Gastrocnemius medialis (tissue), 4 donors: ENCODE results near the gene FPR3. TPM values are rescaled to one million over a fixed set of nuclear protein-coding genes. Genes with fewer than 3 reads are reported as not detected.

Experiments used
- ATAC-seq, 2 donors: fragments of 150-250 bp; one replicate each; pipeline ENCODE4 v1.9.1; 2016
- DNase-seq, 2 donors: peaks; one replicate each; pipeline ENCODE4 v3.0.0-alpha.2; 2019
- H3K27ac ChIP-seq, 4 donors: fragments of 200-600 bp; sonication (generic); 1 replicate in 1 of 4; 2 replicates in 3 of 4; pipeline ENCODE4 v1.5.1; 2016 to 2018; ENCODE audit warnings: mild to moderate bottlenecking in 2 of 4, moderate library complexity in 1 of 4
- H3K27me3 ChIP-seq, 3 donors: fragments of 200-600 bp; sonication (generic) in 2 of 3; 1 replicate in 1 of 3; 2 replicates in 2 of 3; pipeline versions ENCODE4 v1.5.1 to v1.6.0; 2016 to 2019; ENCODE audit warnings: mild to moderate bottlenecking in 1 of 3, moderate library complexity in 1 of 3
- H3K36me3 ChIP-seq, 2 donors: fragments of 200-600 bp; sonication (generic) in 1 of 2; one replicate each; pipeline ENCODE4 v1.5.1; 2017 to 2018
- H3K4me1 ChIP-seq, 2 donors: fragments of 200-600 bp; sonication (generic) in 1 of 2; one replicate each; pipeline ENCODE4 v1.5.1; 2016 to 2017; ENCODE audit warnings: mild to moderate bottlenecking in 2 of 2
- H3K4me3 ChIP-seq, 4 donors: fragments of 200-600 bp; sonication (generic) in 3 of 4; 1 replicate in 1 of 4; 2 replicates in 3 of 4; pipeline ENCODE4 v1.5.1; 2016 to 2019; ENCODE audit warnings: mild to moderate bottlenecking in 2 of 4
- H3K9me3 ChIP-seq, 3 donors: fragments of 200-600 bp; sonication (generic) in 2 of 3; 1 replicate in 1 of 3; 2 replicates in 2 of 3; pipeline ENCODE4 v1.5.1; 2016 to 2019
- POLR2A ChIP-seq, 2 donors: fragments of 450-650 bp; IDR thresholded peaks; one replicate each; pipeline ENCODE4 v1.6.1; 2017; ENCODE audit warnings: antibody characterized with exemption in 2 of 2, mild to moderate bottlenecking in 2 of 2, moderate library complexity in 2 of 2
- in situ Hi-C, 4 donors: fragments of 200-750 bp; cut with MboI; loops; one replicate each; pipeline versions ENCODE4 v1.15.0 to v1.8.0; 2017; ENCODE audit warnings: low sequenced_read_pairs in 4 of 4
- intact Hi-C: fragments of 100-400 bp; cut with DNase I; formaldehyde crosslinking; loops from one replicate; pipeline ENCODE4 v1.15.1; 2023; ENCODE audit warnings: low total_unique reads
- total RNA-seq, 4 donors: library from RNA; depleted of rRNA; stranded (reverse); fragments of >200 nt; gene quantifications; one replicate each; pipeline versions ENCODE4 v1.1.0 to v1.2.3, GENCODE V29; 2016
- TF ChIP-seq, protein P1 (sequence below), 5 experiments: fragments of 450-650 bp in 3 of 5; fragments of 200-600 bp in 2 of 5; sonication (generic) in 2 of 5; IDR thresholded peaks in 4 of 5; conservative IDR thresholded peaks in 1 of 5; 1 replicate in 4 of 5; 2 replicates in 1 of 5; pipeline ENCODE4 v1.5.1; 2016 to 2019; ENCODE audit warnings: antibody characterized with exemption in 5 of 5, mild to moderate bottlenecking in 3 of 5, moderate library complexity in 3 of 5

Gene FPR3
- total RNA-seq, 4 donors from 2014 or later: 0.66 to 2.2 (median 1.4) TPM

DNA sequence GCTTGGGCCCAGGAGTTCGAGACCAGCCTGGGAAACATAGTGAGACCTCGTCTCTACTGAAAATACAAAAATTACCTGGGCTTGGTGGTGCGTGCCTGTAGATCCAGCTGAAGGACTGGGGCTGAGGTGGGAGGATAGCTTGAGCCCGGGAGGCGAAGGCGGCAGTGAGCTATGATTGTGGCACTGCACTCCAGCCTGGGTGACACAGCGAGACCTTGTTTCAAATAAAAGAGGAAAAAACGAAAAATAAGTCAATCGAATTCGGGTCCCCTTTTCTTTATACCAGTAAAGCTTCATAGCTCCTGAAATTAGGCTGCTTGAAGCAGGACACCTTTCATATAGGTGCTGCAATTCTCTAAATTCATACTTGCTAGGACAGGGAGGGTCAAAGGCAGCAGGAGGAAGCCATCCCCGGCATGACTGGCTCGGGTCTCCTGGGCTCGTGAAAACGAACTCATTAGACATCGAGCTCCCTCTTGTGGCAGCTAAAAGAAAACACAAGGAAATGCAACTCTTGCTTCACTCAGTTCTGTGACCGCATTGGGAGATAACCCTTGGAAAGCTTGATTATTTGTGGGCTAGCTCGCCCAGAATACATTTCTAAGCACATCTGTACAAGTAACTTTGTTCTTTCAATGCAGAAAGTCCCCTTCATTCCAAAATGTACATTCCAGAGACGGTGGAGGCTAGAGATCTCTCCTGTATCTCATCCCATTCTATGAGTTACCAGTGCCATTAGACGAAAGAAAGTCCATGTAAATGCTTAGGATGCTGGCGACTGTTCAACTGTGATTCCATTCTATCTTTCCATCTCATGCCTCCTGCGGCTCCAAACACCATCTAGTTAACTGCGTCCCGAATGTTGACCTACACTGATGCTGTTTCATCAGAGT is 17.1 kb upstream of the FPR3 start:
- no peaks in the 10 kb centered on the region for H3K27me3 ChIP-seq
- DNase-seq (peak; percentile 29 to 48), ATAC-seq (no peak)
- intact Hi-C loops: loop anchor here (2.0 to 10.0 kb wide), 2 partner anchors 113 to 305 kb away; no protein-coding TSS in a partner anchor
- H3K27ac ChIP-seq: no peak overlapping the region
- no peaks in the 10 kb centered on the region for H3K9me3 ChIP-seq
- H3K4me3 ChIP-seq: no peak overlapping the region
- in situ Hi-C loops: no loop called here
- H3K4me1 ChIP-seq: no peaks in the 10 kb centered on the region
- H3K36me3 ChIP-seq: no peaks in the 10 kb centered on the region
- no peak for TF ChIP-seq POLR2A (IDR thresholded peaks at IDR 0.05)
- TF ChIP-seq, protein P1, sequence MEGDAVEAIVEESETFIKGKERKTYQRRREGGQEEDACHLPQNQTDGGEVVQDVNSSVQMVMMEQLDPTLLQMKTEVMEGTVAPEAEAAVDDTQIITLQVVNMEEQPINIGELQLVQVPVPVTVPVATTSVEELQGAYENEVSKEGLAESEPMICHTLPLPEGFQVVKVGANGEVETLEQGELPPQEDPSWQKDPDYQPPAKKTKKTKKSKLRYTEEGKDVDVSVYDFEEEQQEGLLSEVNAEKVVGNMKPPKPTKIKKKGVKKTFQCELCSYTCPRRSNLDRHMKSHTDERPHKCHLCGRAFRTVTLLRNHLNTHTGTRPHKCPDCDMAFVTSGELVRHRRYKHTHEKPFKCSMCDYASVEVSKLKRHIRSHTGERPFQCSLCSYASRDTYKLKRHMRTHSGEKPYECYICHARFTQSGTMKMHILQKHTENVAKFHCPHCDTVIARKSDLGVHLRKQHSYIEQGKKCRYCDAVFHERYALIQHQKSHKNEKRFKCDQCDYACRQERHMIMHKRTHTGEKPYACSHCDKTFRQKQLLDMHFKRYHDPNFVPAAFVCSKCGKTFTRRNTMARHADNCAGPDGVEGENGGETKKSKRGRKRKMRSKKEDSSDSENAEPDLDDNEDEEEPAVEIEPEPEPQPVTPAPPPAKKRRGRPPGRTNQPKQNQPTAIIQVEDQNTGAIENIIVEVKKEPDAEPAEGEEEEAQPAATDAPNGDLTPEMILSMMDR (IDR thresholded peaks at IDR 0.05 in 4 of 5, conservative IDR thresholded peaks at IDR 0.05 in 1 of 5): peak in 4 of 5 experiments; percentile 31 to 58 (median 48)

DNA sequence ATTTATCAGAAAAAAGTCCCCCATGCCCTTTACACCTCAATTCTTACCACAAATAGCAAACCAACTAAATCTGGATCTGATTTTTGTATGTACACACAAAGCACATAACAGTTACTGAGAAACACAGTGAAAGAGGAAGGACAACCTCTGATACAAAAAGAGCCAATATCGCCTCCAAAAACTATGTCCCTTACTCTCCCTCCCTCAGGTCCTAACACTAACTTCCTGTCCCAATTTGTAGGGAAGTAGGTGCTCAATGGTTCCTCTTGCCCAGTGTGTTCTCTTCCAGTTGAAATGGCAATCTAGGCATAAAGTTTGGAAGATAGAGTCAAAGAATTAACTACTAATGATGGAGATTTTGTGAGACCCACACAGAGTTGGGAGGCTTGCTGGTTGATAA is 15.8 kb upstream of the FPR3 start:
- no peak overlapping the region for H3K4me3 ChIP-seq
- DNase-seq (no peak), ATAC-seq (no peak)
- no peaks in the 10 kb centered on the region for H3K9me3 ChIP-seq
- intact Hi-C loops (loop anchor here (2.0 to 10.0 kb wide), 2 partner anchors 114 to 306 kb away; no protein-coding TSS in a partner anchor), in situ Hi-C loops (no loop called here)
- no peak overlapping the region for H3K27ac ChIP-seq
- no peaks in the 10 kb centered on the region for H3K4me1 ChIP-seq
- no peaks in the 10 kb centered on the region for H3K36me3 ChIP-seq
- no peak for TF ChIP-seq POLR2A (IDR thresholded peaks at IDR 0.05)
- TF ChIP-seq, protein P1 (IDR thresholded peaks at IDR 0.05 in 4 of 5, conservative IDR thresholded peaks at IDR 0.05 in 1 of 5): no peak
- no peaks in the 10 kb centered on the region for H3K27me3 ChIP-seq

DNA sequence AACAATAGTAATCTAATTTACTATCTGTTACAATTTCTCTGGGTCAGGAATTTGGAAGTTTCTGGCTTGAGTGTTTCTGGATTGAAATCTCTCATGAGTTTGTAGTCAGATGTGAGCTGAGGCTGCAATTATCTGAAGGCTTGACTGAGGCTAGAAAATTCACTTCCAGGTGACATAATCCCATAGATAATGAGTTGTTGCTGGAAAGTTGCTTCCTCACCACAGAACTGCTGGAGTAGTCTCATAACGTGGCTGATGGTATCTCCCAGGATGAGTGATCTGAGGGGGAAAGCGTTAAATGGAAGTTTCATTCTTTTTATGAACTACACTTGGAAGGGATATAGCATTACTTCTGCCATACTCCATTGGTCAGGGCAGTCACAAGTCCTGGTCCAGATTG is 15.3 kb upstream of the FPR3 start:
- in situ Hi-C loops: no loop called here

DNA sequence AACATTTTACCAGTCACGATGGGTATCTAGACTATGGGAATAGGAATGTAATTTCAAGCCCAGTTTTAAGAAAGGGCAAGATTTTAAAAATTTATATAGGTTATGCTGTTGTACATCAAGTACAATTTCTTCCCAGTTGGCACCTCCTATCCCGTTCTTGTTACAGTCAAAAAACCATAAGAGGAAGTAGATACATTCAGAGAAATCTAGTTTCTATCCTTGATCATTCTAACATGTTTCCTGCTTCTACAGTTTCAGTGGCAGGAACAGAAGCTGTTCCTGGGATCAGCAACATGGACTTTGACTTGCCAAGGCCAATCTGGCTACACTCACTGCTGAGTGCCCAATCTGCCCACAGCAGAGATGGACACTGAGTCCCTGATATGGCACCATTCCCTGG is 14.7 kb upstream of the FPR3 start:
- Histone ChIP-seq H3K4me1 (no peaks in the 10 kb centered on the region), H3K27me3 (no peaks in the 10 kb centered on the region), H3K36me3 (no peaks in the 10 kb centered on the region), H3K27ac (no peak overlapping the region), H3K9me3 (no peaks in the 10 kb centered on the region), H3K4me3 (no peak overlapping the region)
- in situ Hi-C loops: no loop called here
- intact Hi-C loops: no loop called here
- ATAC-seq (no peak), DNase-seq (no peak)
- TF ChIP-seq, protein P1 (IDR thresholded peaks at IDR 0.05 in 4 of 5, conservative IDR thresholded peaks at IDR 0.05 in 1 of 5): no peak
- no peak for TF ChIP-seq POLR2A (IDR thresholded peaks at IDR 0.05)

More for the DNA sequence above, 15.3 kb upstream of the FPR3 start:
- H3K4me3 ChIP-seq: no peak overlapping the region
- H3K9me3 ChIP-seq: no peaks in the 10 kb centered on the region
- H3K4me1 ChIP-seq: no peaks in the 10 kb centered on the region
- H3K27me3 ChIP-seq: no peaks in the 10 kb centered on the region
- no peak overlapping the region for H3K27ac ChIP-seq
- TF ChIP-seq POLR2A (IDR thresholded peaks at IDR 0.05): no peak
- TF ChIP-seq, protein P1 (IDR thresholded peaks at IDR 0.05 in 4 of 5, conservative IDR thresholded peaks at IDR 0.05 in 1 of 5): no peak
- DNase-seq (no peak), ATAC-seq (no peak)
- H3K36me3 ChIP-seq: no peaks in the 10 kb centered on the region
- intact Hi-C loops: loop anchor here (2.0 to 10.0 kb wide), 2 partner anchors 115 to 307 kb away; no protein-coding TSS in a partner anchor
